ENCODE data around the gene RAP2C.

Gene RAP2C

DNA sequence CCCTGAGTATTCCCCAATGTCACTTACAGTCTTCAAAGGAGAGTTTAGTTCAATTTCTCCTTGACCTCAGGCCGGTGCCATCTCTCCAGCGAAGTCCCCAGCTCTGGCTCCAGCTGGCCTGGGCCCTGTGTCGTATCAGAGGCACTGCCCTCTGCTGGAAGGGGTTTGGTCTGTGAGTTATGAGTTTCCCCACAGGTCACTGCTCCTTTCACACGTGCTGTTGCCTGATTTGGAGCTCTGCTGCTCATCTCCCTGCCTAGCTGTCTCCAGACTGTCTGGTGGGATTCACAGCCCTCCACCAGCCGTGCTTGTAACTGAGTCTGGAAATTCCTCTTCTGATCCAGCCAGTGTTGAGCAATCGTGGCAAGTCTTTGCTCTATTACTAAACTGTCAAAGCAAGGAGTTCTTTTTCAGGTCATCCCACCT, at the start of gene RAP2C:
TSS of gene RAP2C (minus strand) at position 105 of the 426 bp plus-strand sequence. CDS start 2,179 bp downstream, outside the sequence.
- DNase-seq: no peak

DNA sequence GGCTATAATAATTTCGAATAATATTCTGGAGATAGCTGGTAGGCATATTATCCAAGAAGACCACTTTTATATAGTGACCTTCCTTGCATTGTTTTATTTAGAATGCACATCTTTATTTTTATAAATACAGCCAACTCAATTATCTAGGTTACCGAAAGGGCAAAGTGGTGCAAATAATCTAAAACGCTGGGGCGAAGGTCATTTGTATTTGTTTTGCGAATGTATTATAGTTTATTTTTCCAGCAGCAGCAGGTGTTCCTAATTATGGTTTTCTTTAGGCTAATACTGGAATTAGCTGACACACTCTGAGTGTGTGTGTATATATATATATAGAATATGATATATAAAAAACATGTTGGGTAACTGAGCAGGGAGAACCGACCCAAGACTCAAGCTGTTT, 48.1 kb upstream of the RAP2C start:
- DNase-seq: no peak

DNA sequence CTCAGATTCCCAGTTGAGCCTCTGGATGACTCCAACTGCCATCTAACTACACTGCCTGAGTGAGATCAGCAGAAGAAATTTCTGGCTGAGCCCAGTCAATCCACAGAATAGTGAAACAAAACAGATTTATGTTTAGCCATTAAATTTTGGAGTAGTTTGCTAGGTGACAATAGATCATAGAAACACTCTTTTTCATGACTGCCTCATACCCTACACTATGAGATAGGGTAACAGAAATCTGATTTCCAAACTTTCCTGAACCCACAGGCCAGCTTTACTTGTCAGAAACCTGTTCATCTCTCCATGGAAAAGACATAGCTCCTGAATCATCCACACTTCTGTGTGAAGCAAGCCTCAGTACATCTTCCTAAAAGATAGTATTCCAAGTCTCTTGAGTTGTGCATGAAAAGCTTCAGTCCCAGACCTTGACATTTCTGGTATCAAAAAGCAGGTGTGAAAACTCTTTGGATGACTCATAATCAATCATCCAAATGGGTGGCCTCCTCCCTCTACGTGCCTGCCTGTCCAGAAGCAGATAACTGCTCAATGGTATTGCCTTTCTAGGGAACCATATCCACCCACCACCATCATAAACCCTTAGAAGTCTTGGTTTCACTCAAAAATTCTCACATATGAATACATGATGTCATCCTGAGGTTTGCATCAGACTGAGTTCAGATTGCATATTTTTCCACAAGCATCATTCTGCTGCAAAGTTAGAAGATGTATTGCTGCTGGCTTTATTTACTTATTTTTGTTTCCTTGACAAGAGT, 47.5 kb upstream of the RAP2C start:
- DNase-seq: no peak

- no peak for DNase-seq
These were observed 43.9 kb upstream of the RAP2C start for GRCh38 chrX:132263127-132263526.

DNA sequence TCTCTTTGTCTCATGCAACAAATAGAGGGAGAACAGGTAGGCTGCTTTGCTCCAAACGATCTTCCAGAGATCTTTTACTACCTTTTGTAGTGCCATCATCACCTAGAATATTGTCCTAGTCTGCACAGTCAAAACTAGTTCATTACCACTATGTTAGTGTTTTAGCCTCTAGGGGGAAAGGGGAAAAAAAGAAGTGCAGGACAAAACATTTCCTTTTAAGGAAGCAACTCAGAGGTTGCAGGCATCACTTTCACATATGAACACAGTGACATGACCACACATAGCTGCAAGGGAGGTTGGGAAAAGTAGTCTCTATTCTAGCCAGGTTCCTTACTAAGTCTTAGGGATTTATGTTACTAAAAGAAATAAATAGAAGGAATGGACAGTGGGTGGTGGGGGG, 39.3 kb upstream of the RAP2C start:
- DNase-seq: no peak

DNA sequence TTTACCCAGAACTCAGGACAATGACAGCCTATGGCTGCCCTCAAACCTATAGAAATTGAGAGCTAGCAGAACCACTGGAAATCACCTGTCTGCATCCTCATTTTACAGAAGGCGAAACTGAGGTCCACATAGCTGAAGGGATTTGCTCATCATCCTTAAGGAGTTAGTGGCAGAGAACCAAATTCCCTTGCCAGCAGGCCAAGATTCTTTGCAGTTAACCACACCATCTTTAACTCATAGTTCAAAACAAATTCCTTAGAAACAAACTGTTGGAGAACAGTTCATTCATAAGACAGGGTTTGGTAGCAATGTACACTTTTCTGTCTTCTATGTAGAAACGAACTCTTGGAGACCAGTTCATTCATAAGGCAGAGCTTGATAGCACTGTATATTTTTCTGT, 37.9 kb upstream of the RAP2C start:
- no peak for DNase-seq

DNA sequence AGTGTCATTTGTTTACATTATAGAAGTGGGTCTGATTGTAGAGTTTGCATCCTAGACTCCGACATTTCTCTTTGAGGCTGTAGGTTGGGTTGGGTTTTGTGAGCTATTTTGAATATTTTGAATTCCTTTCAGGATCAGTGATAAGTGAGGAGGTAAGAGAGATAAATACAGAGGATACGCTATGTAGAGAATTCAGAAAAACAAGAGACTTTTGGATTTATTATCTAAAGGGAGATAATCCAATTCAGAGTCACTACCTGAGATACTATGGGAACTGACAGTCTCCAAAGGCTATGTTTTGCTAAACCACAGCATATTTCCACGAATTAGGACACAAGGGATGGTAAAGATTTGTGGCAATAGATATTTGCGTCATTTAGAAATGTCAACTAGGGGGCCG, 16.9 kb upstream of the RAP2C start:
- DNase-seq: no peak

- no peak for DNase-seq
These were observed 16.2 kb upstream of the RAP2C start for GRCh38 chrX:132235488-132235887.

DNA sequence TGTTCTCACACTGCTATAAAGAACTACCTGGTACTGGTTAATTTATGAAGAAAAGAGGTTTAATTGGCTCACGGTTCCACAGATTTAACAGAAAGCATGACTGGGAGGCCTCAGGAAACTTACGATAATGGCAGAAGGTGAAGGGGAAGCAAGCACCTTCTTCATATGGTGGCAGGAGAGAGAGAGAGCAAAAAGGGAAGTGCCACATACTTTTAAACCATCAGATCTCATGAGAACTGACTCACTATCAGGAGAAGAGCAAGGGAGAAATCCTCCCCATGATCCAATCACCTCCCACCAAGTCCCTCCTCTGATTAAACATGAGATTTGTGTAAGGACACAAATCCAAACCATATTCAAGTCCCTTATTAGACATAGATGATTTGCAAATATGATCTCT, 12.3 kb upstream of the RAP2C start:
- no peak for DNase-seq

DNA sequence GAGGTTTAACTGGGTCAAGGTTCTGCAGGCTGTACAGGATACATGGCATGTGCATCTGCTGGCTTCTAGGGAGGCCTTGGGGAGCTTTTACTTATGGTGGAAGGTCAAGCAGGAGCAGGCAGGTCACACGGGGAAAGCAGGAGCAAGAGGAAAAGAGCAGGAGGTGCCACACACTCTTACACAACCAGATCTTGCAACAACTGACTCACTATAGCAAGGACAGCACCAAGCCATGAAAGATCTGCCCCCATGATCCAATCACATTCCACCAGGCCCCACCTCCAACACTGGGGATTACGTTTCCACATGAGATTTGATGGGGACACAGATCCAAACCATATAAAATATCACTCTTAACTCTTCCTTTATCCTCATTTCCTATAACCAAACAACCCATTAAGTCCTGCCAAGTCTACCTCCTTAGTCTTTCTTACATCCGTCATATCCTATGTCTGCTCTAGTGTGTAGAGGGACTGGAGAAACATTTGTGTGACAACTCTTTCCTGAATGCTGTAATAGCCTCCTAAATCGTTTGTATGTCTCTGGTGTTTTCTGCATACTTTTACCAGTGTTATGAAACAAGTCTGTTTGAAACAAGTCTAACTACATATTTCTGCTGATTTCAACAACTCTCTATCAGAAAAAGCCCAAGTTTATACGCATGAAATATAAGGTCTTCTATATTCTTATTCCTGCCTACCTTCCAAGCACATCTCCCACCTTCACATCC, 8.3 kb upstream of the RAP2C start:
- no peak for DNase-seq

DNA sequence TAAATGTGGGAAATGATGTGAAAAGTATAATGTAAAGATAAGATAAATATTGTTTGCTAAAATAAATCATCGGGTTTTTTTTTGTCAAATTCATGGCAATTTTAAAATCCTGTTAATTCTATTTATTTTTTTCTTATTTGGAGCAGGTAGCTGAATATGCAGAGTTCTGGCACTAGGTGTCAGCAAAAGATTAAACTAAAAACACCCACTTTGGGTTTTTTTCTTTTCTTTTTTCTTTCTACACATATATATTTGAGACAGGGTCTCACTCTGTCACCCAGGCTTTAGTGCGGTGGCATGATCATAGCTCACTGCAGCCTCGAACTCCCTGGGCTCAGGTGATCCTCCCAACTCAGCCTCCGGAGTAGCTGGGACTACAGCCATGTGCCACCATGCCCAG, 6.9 kb upstream of the RAP2C start:
- no peak for DNase-seq

DNA sequence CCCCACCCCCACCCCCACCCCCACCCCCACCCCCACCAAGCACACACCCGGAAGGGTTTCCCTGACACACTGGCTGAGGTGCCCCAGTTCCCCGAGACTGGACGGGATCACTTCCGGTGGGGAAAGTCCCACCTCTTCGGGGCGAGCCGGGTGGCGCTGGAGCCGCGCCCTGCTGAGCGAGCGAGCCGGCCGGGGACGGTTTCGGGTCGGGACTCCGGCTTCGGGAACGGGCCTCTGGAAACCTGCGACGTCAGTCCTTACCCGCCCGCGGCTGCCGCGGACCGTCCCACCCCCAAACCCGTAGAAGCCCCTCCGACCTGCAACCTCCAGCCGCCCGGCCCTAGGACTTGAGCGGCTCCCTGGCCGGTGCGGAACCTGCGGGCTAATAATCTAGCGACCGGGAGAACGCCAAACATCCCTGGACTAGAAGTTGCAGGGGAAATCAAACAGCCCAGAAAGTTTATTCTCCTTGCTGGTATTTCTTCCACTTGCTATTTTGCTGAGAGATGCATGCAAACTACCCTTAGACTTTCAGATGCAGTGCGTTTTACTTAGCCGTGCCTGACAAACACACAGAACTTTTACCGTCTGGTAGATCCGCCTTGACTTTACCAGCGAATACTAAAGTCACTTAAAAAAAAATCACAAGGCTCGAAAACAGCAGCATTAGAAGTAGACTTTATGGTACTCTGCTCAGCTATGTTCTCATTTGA, 991 bp downstream of the RAP2C start:
- DNase-seq: no peak

DNA sequence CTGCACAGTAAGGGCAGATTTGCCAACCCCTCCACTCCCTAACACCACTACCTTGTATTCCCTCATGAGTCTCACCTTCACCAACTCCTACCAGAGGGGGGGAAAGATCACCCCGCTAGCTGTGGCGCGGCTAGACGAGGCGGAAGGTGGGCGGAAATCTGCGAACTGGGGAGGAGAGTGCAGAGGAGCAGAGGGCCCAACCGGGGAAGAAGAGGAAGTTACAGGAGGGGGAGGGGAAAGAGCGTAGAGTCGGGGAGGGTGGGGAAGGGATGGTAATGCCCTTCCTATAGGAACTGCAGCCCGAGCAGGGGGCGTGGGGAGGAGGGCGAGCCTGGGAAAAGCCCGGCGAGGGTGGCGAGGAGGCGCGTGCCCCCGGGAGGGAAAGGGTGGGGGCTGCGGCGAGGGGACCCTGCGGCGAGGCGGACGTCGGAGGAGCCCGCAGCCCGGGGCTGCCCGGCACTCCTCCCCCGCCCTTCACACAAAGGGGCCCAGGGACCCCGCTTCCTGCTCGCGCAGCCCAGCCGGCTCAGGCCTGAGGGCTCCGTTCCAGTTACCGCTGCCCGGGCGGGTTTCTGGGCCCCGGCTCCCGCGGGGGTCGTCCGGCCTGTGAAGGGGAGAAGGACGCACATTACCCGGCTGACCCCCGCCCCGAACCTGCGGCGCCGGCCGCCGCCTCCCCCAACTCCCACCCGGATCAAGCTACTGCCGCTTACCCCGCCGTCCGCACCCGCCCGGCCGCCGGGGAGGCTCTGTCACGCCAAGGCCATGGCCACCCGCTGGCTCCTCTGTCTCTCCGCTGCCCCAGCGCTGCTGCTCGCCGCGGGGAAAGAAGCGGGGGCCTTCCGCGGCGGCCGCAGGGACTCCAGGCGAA, 1.8 kb downstream of the RAP2C start:
- DNase-seq: no peak

DNA sequence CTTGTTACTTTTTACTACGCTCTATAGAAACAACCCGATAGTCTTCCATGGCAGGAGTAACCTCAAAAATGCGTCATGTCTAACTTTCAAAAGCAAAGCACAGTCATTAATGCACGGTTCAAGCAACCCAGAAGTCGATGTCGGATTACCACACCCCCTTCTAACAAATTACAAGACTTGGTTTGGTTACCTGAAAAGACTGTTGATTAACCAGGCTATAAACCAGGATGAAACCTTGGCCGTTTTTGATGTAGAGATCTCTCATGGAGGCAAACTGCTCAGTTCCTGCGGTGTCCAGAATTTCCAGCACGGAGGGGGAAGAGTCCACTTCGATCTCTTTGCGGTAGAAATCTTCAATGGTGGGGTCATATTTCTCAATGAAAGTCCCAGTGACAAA, 2.4 kb downstream of the RAP2C start:
- DNase-seq: no peak

GRCh38 chrX:132216283-132216682, 3.0 kb downstream of the RAP2C start:
- no peak for DNase-seq

DNA sequence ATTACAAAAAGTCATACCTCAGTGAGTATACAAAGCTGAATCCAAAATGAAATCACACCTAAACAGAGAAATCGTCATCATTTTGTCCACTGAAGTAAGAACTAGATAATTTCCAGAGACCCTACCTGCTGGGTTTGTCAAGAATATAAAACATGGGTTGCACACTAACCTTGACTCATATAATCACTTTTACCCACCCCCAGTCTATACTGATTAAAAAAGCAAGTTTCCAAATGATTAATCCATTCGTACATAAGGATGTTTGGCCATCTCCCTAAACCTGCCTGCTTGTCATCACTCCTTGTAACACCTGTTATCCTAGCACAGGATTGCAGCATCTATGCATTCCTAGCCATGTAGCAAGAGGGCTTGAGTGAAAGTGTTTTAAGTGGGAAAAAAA, 4.7 kb downstream of the RAP2C start:
- DNase-seq: no peak

DNA sequence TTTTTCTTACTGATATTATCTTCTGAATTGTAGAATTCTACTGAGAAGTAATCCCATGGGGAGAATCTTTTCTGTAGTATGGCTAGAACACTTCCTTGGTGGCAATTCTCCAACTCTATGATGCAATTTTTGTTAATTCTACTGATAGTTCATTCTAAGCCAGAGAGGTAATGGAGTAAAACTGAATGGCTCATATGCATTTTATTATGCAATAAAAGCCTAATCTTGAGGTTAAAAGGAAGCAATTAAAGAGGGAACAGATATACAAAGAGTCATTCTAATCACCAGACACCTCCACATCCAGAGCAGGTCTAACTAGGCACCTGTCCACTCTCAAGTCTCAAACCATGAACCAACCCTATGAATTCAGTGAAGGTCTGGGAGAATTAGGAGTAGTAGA, 9.7 kb downstream of the RAP2C start:
- DNase-seq: no peak

DNA sequence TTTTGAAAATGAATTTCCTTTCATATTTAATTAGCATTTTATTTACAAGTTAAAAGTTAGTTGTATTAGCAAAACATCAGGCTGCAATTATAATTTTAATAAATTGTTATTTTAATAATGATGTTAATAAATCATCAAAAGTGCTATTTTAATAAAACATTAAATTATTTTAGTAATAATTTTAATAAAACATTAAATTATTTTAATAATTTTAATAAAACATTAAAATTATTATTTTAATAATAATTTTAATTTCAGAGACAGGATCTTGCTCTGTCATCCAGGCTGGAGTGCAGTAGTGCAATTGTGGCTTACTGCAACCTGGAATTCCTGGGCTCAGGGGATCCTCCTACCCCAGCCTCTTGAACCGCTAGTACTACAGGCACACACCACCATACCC, 10.8 kb downstream of the RAP2C start:
- no peak for DNase-seq

DNA sequence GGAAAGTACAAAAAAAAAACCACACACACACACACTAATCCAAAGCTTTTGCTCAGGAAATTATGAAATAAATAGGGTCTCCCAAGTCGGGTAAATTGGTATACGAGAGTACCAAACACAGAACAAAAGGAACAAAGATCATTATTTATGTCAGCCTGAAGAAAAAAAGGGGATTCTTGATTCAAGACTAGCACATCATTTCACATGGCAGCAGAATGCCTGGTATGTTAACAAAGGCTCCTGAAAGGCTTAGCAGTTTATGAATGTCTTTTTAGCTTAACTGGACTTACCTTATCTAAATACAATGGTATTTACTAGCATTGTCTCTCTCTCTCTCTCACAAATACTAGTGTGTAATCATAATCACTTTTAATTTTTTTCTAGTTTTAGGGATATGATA, 11.3 kb downstream of the RAP2C start:
- DNase-seq: no peak

DNA sequence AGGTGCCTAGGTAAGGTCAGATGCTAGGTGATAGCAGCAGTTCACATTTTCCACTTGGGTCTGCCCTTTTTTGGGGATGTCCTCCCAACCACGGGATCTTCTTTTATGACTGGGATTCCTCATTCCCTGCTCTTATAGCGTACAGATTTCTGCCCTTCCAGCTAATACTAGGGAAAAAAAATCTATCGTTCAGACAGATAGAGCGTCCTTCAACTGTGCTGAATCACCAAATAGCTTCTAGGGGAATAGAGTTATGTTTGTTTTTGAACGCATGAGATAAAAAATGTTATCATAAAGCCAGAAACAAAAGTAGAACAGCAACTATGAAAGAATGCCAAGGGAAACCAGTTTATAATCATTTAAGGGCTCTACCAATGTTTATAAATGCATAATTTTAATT, 13.0 kb downstream of the RAP2C start:
- no peak for DNase-seq

GRCh38 chrX:132204629-132205028, 14.6 kb downstream of the RAP2C start:
- no peak for DNase-seq

GRCh38 chrX:132200976-132201375, 18.3 kb downstream of the RAP2C start:
- DNase-seq: no peak

GRCh38 chrX:132199941-132200340, 19.3 kb downstream of the RAP2C start:
- no peak for DNase-seq
